Epithelial cell of esophagus (primary cell): Measurements from ENCODE around the gene RBAK.
"Not testable (repeated sequence)": the region's sequence is repeated elsewhere in the genome, so short reads cannot be mapped to it uniquely, and the experiment has no call there.

ENCODE experiments used
- DNase-seq: peaks from one replicate; pipeline ENCODE4 v3.0.0; 2010; ENCODE audit warnings: low read depth
- H3K4me3 ChIP-seq: 2 replicates; pipeline ENCODE4 v1.5.1; 2011; ENCODE audit warnings: mild to moderate bottlenecking, low read length, control low read depth
- TF ChIP-seq, protein P1 (sequence below): IDR thresholded peaks from 2 replicates; pipeline ENCODE4 v1.5.1; 2011; ENCODE audit warnings: low read depth, mild to moderate bottlenecking, low read length, control low read depth, inconsistent platforms; ENCODE audit not compliant: insufficient read depth; ENCODE audit errors: missing control alignments

The RBAK gene

GRCh38 chr7:5036446-5036845, 9.2 kb upstream of the RBAK start:
- H3K4me3 ChIP-seq, result no peak overlapping the region
- DNase-seq, result no peak
- TF ChIP-seq, protein P1, sequence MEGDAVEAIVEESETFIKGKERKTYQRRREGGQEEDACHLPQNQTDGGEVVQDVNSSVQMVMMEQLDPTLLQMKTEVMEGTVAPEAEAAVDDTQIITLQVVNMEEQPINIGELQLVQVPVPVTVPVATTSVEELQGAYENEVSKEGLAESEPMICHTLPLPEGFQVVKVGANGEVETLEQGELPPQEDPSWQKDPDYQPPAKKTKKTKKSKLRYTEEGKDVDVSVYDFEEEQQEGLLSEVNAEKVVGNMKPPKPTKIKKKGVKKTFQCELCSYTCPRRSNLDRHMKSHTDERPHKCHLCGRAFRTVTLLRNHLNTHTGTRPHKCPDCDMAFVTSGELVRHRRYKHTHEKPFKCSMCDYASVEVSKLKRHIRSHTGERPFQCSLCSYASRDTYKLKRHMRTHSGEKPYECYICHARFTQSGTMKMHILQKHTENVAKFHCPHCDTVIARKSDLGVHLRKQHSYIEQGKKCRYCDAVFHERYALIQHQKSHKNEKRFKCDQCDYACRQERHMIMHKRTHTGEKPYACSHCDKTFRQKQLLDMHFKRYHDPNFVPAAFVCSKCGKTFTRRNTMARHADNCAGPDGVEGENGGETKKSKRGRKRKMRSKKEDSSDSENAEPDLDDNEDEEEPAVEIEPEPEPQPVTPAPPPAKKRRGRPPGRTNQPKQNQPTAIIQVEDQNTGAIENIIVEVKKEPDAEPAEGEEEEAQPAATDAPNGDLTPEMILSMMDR, result no peak

GRCh38 chr7:5041047-5041446, 4.6 kb upstream of the RBAK start:
- no peak for DNase-seq
- TF ChIP-seq, protein P1, result no peak
- H3K4me3 ChIP-seq, result no peak overlapping the region

GRCh38 chr7:5043661-5044060, 2.0 kb upstream of the RBAK start:
- H3K4me3 ChIP-seq, result no peak overlapping the region
- no peak for DNase-seq
- TF ChIP-seq, protein P1, result no peak

- not testable (repeated sequence) for DNase-seq
These were observed 705 bp downstream of the RBAK start for GRCh38 chr7:5046397-5046732.

GRCh38 chr7:5047127-5047526, 1.5 kb downstream of the RBAK start:
- H3K4me3 ChIP-seq, DNase-seq: not testable (repeated sequence)

More at GRCh38 chr7:5046397-5046732, 705 bp downstream of the RBAK start:
- peak overlapping the region; percentile 73 for H3K4me3 ChIP-seq

- no peak for DNase-seq
- TF ChIP-seq, protein P1, result no peak
- no peak overlapping the region for H3K4me3 ChIP-seq
These were observed 5.0 kb downstream of the RBAK start for GRCh38 chr7:5050676-5051075.

DNA sequence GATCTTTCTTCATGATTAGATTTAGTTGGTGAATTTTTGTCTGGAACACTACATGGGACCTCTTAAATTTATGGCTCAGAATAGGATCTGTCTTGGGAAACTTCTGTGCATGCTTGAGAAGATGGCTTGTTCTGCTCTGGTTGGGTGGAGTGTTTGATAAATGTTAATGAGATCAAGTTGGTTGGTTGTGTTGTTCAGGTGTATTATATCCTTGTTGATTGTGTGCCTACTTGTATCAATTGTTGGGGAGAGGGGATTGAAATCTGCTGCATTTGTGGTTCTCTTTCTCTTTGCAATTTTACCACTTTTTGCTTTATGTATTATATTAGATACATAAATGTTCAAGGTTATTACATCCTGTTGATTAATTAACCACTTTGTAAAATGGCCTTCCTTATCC, 6.1 kb downstream of the RBAK start:
- DNase-seq, H3K4me3 ChIP-seq: not testable (repeated sequence)

DNA sequence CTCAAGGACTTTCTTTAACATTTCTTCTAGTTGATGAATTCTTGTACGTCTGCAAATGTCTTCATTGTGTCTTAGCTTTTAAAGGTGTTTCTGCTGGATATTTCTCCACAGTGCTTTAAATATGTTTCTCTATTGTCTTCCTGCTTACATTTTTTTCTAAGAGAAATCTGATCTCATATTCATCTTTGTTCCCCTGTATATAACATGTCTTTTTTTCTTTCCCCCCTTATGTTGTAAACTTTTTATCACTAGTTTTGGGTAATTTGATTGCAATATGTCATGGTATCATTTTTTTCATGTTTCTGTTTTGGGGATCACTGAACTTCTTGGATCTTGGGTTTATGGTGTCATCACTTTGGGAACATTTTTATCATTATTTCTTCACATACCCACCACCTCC, 7.5 kb downstream of the RBAK start:
- DNase-seq, result no peak
- TF ChIP-seq, protein P1, result no peak
- H3K4me3 ChIP-seq, result no peak overlapping the region

DNA sequence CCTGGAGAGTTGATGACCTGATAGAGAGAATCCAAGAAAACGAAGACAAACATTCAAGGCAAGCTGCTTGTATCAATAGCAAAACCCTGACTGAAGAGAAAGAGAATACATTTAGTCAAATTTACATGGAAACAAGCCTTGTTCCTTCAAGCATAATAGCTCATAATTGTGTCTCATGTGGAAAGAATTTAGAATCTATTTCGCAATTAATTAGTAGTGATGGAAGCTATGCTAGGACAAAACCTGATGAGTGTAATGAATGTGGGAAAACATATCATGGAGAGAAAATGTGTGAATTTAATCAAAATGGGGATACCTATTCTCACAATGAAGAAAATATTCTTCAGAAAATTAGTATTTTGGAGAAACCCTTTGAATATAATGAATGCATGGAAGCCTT, 18.0 kb downstream of the RBAK start:
- DNase-seq, result peak; percentile 39
- H3K4me3 ChIP-seq, result no peak overlapping the region
- TF ChIP-seq, protein P1, result no peak
